Fibroblast of peridontal ligament (primary cell): ENCODE results near the gene FXYD6.
"Not testable (repeated sequence)": the region's sequence is repeated elsewhere in the genome, so short reads cannot be mapped to it uniquely, and the experiment has no call there.

ENCODE experiments used
- DNase-seq: peaks from one replicate; pipeline ENCODE4 v3.0.0-alpha.2; 2010; ENCODE audit errors: extremely low read depth

FXYD6 gene

DNA sequence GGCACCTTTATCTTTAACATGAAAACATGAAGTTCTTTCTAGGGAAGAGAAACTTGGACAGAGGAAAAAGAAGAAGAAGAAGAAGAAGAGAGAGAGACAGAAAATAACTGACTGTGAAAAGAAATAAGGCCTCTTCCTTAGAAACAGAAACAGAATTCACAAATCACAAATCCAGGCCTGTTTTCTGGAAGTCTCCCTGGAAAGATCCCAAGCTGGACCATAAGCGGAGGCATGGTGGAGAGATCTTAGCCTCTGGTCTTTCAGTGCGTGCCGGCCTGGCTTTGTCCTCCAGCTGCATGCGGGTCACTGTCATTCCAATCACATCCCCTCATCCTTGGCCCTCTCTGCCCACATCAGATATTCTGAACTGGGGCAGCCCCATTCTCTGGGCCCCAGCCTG, 6.9 kb downstream of the FXYD6 start:
- no peak for DNase-seq

DNA sequence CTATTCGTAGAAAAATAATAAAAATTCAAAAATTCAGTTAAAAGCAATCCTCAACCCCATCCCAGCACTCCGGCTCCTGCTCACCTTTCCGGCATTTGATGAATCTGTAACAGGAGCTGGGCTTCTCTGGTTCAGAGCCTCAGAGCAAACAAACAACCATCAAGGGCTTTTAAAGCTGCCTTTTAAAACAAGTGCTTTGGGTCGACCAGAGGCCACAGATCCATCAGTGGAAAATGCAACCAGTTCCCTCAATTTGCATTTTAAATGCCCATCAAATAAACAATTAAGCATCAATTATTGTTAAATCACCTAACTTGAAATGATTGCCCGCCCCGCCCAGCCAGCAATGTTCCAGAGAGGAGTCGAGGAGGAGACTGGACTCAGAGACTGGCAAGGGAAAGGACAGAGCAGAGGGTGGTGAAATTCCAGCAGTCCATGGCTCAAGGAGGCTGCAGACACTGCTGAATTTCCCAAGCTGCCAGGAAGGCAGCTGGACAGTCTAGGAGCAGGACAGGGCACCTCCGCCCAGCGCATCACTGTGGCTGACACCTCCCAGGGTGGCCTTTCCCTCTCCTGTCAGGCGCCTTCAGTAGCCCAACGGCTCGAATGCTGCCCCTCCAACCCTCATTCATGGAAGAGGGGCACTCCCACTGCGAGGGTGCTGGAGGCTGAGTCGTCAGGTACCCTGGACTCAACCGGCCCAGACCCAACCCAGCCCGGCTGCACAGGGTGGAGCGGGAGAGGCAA, 7.5 kb downstream of the FXYD6 start:
- DNase-seq = no peak

DNA sequence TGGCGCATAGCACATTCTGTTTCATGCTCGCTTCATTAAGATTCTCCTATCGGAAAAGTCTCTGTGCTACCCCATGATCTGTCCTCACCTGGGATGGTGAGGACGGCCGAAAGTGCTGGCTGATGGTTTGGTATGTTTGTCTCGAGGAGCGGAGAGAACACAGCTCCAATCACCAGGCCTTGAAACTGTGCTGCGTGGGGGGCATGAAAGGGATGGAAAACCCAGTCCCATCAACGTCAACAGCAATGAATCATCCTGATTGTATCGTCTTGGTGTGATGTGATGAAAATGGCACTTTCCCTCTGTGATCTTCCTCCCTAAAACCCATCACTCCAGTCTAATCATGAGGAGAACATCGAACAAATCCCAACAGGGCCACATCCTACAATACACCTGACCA, 8.4 kb downstream of the FXYD6 start:
- DNase-seq = no peak

DNA sequence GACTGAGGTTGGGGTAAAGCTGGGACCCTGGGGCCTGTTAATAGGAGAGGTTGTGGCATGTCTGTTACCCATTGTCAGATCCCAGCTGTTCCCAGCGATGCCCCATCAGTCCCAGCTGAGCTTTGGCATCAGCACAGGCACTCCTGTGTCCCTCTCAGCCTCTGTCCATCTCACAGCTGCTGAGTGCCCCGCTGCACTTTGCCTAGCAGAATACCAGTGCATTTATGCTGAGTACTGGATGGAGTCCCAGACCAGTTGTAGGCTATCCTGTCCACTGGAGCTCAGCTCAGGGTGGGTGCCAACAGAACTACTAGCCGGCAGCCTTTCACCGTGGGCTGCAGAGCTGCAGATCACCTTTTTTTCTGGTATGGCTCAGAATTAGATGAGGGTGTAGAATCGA, 9.9 kb downstream of the FXYD6 start:
- no peak for DNase-seq

DNA sequence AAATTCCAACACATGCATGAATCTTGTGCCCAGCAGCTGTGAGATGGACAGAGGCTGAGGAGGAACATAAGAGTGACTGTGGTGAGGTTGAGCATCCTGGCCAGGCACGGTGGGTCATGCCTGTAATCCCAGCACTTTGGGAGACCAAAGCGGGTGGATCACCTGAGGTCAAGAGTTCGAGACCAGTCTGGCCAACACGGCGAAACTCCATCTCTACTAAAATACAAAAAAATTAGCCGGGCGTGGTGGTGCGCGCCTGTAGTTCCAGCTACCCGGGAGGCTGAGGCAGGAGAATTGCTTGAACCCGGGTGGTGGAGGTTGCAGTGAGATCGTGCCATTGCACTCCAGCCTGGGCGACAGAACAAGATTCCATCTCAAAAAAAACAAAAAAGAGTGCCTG, 10.9 kb downstream of the FXYD6 start:
- DNase-seq = not testable (repeated sequence)

DNA sequence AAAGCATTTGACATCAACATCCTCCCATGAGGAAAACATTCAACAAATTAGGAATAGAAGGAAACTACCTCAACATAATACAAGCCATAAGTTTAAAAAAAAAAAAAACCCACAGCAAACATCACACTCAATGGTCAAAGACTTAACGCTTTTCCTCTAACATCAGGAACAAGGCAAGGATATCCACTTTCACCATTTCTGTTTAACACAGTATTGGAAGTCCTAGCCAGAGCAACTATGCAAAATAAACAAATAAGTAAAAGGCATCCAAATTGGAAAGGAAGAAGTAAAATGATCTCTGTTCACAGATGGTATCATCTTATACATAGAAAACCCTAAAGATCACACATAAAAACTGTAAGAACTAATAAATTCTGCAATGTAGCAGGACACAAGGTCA, 13.1 kb downstream of the FXYD6 start:
- no peak for DNase-seq

DNA sequence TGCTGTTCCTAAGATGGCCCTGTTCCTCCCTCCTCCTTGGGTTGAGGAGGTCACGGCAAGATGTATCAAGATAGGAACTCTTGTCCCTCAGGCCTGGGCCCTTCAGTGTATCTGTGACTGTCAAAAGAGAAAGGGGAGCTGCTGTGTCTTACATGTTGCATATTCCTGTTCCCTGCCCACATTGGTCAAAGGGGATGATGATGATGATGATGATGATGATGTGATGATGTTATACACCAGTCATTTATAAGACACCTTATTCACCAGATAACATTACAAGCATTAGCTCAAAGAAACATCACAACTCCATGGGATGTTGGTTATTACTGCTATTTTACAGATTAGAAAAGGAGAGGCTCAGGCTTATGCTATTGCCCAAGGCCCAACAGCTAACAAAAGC, 13.7 kb downstream of the FXYD6 start:
- DNase-seq = no peak

DNA sequence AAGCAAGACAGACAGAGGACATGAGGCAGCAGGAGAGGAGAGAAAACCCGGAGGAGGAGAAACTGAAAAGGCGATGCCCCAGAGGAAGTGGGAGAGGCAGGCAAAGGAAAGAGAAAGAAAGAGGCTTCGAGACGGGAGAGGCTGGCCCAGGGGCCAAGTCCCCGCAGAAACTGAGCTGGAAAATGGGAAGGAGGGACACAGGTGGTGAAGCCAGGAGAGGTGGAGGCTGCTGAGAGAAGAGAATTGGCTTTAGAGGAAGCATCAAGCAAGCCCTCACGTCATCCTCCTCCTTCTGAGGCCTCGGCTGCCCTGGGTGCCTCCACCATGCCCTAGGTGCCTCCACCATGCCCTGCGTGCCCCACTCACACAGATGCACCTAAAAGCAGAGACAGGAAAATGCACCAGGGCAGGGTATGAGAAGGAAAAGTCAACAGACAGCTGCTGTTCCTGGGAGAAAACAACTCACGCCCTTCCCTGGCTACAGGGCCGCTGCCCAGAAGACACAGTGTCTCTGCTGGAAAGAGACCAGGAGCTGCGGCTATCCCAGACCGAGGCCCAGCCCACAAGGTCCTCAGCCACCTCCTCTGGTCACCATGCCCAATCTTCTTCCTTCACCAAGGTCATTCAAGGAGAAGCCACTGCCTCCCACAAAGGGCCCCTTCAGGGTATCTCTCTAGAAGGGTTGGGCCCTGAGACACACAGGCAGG, 14.3 kb downstream of the FXYD6 start:
- no peak for DNase-seq

DNA sequence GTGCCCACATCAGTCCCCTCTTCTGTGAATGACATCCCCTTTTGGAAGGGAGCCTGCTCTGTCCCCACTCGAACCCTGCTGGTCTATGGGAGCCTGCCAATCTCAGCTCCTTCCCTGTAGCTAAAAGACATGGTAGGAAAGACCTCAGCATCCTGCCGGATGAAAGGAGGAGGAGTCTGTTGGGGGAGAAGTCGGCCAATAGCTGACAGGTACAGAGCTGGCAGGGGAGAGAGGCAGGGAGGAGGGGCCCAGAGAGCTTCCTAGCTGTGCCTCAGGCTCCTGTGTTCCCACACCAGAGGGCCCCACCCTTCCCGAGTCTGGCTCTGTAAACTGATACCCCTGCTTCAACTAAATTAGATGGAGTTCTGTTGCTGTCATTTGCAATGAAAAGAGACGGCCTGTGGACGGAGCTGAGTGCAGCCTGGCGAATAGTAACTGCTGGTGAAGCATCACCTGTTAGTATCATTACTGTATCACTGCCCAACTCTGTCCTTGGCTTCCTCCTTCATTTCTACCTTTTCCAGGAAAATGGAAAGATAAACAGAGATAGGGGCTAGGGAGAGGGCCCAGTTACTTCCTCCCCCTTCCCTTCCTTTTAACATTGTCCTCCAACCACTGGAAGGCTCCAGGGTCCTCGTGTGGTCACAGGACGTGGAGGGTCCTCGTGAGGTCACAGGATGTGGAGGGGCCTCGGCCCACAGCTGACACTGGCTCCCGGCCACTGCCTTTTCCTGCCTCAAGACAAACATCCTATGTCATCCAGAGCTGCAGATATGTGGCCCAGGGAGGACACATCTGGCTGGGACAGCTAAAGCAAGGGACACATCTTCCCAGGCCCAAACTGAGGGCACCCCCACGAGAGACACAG, 15.1 kb downstream of the FXYD6 start:
- DNase-seq = no peak

DNA sequence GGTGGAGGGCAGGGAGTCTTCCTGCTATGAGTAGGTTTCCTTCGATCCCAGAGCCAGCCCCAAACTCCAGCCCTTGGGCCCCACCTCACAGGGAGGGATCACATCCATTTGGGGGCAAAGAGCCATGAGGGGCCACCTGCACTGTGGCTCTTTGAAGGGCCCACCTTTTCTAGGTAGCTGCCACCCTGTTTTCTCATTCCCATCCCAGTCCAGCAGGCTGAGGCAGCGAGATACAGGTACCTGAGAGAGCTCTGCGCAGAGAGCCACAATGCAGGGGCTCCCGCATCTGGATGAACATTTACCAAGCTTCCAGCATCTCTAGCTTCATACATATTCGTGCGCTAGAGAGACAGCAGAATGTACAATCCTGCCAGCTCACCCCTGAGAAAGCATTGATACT, 16.3 kb downstream of the FXYD6 start:
- DNase-seq = no peak

DNA sequence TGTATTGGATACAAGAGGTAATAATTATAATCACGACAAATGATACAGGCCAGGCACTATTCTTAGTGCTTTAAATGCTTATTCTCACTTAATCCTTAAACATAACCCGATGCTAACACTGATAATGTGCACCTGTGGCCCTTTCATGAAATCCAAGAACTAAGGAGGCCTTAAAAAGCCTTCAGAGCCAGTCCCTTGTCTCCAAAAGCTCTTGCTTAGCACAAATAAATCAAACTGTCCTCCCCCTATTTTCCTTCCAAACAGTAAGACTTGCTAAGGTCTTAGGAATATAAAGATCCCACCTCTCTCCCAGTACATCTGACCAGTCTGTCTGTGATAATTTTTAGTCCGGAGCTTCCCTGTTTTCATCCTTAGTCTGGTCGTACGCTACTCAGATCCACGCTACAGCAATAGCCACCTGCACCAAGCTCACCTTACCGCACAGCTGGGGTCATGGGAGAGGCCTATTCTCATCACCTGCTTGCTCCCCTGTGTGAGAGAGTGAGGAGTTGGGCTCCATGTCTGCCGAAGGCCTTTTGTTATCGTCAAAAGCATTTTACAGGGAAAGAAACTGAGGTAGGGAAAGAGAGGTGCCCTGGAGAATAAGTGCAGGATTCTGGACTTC, 16.9 kb downstream of the FXYD6 start:
- no peak for DNase-seq

DNA sequence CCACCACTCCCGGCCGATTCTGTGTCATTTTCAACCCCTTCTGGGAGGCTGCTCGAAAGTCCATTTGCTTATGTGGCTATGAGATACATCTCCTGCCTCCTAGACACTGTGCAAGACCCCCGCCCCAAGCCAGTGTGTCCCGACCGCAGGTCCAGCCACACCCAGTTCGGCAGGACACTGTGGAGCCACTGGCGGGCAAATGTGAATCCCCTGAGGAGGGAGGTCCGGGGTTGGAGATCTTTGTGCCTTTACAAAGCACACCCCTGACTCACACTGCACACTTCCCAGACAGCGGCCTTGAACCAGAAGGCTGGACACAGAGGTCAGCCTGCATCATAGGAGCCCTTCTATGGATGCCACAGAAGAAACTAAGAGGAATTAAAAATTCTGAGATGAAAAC, 17.4 kb downstream of the FXYD6 start:
- DNase-seq = no peak

DNA sequence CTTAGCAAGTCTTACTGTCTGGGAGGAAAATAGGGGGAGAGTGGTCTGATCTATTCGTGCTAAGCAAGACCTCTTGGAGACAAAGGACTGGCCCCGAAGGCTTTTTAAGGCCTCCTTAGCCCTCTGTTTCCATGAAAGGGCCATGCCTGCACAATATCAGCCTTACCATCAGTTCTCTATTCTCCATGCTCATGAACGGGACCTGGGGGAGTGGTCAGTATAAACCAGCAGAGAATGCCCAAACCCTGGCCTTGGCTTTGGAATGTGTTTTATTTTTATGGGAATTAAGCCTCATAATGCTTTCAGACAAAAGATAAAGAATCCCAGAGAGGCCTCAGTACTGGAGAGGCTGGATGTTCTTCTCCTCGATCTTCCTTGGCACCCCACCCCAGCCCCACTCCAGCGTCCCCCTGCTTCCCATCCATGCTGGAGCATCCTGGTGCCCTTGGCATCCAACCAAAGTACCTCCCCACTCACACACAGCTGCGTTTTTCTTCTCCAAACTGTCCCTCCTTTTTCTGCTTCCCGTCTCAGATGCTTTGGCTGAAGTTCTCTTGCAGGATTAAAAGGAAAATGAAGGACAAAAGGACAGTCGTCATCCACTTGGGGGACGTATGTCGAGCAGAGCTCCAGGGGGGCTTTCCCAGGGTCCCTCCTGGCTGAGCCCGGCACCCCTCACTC, 18.6 kb downstream of the FXYD6 start:
- no peak for DNase-seq

DNA sequence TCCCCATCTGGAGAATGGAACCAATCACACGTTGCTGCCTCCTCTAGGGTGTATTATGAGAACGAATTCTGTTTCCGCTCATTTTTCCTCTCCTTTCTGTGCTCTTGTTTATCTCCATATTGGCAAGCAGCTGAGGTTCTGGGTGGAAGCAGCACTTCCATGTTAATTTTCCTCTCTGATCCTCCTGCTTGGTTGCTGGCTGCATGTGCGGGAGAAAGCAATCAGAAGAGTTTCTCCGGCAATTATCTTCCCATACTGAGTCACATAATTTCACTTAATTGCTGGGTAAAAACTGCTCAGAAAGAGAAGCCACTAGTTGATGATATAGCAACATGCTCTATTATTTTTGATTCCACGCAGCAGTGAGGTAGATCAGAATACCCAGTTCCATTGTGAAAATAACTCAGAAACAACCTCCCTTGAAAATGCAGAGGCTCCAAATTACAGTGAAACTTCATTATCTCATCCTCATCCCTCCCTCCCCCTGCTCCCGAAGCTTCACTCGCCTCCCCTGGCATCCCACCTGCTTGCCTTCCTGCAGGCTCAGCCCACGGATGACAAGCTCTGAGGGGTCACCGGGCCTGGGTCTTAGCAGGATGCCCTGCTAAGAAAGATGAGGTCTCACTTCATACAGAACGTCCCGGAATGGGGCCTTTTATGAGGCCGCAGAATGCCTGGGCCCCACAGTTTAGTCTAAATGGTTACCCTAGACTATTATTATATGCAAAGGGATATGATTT, 20.4 kb downstream of the FXYD6 start:
- DNase-seq = no peak

DNA sequence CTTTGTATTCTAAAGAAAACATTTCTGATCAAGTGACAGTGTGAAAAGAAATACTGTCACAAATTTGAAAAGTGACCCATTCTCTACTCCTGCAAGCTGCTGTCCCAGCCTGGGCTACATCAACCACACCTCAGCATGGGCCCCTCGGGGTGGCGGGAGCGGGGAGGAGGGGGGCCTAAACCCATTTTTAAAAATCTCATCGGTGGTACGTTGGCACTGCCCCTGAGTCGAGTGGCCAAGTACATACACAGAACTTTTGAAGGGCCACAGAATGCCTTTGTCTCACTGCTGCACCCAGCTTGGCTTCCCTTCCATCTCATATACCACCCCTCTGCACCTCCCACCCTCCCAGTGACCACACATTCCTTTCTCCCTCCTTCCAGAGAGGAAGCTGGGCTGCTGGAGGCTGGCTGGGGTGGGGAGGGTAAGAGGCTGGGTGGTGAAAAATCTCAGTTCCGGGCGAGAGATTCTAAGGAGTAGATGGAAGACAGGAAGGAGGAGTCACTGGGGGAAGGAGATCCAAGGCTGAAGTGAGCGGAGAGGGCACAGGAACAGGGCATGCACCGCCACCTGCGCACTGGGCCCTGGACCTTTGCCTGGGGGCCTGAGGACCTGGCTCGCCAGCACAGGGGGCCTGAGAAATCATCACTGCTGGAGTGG, 21.1 kb downstream of the FXYD6 start:
- DNase-seq = no peak

DNA sequence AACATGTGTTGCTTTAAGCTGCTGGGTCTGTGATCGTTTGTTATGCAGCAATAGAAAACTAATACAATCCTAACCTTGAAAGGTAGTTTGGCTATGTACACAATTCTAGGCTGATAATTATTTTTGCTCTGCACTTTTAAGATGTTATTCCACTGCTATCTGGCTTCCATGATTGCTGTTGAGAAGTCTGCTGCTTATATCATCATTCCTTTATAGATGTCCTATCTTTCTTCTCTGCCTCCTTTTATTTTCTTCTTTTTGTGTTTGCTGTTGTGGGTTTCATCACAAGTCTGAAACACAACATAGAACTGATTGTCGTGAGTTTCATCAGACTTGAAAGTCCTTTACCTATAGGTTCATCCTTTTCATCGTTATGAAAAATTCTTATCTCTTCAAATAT, 24.1 kb downstream of the FXYD6 start:
- no peak for DNase-seq

DNA sequence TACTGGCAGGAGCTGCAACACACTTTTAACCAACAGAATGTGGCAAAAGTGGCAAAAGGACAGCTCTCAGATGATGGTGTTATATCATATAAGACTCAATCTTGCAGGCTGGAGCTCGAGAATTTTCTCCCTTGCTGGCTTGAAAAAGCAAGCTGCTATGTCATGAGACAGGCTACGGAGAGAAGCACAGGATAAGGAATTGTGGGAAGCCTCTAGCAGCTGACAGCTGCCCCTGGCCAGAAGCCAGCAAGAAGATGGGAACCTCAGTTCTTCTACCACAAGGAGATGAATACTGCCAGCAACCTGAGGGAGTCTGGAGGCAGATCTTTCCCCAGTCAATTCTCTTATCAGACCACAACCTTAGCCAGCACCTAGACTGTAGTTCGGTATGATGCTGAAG, 24.6 kb downstream of the FXYD6 start:
- no peak for DNase-seq

DNA sequence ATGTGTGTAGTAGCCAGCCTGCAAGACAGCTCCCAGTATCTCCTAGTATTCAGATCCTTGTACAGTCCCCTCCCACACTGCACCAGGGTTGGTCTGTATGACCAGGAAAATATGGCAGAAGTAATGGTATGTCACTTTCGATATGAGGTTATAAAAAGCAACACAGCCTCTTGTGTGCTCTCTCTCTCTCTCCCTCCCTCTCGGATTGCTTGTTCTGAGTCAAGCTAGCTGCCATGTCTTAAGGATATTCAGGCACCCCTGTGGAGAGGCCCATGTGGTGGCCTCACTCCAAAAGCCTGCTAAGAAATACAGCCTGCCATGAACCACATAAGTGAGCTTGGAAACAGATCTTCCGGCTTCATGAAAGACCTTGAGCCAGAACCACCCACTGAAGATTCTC, 25.4 kb downstream of the FXYD6 start:
- peak; percentile 2 for DNase-seq

DNA sequence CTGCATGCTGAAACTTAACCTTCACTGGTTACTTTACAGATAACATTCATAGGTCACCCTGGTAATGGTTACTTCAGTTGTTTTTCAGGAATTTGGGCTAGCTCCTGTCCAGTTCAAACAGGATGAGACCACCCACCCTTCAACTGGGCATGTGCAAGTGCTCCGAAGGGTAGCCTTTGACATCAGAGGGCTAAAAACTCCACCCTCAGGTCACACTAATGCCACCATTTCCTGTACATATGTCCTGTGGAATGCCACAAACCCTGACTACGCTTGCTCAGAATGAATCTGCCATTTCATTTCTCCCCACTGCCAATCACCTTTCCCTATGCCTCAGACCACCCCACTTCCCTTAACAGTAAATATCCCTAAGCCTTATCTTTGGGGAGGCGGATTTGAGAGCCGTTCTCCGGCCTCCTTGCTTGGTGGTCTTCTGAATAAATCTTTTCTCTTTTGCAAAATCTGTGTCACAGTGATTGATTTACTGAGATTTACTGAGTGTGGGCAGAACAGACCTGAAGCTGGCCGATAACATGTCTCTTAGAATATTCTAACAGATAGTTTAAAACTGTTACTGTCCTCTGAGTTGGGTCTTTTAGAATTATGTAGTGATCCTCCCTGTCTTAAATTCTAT, 26.6 kb downstream of the FXYD6 start:
- DNase-seq = no peak
